ENCODE data around the gene CXCL14. TPM values are rescaled to one million over a fixed set of nuclear protein-coding genes. Genes with fewer than 3 reads are reported as not detected.

The CXCL14 gene
- total RNA-seq, 1 donor from 2014 or later: not detected

- H3K27ac Mint-ChIP-seq (ENCODE audit: unreplicated experiment): no peak overlapping the region
- TF ChIP-seq, protein P1, sequence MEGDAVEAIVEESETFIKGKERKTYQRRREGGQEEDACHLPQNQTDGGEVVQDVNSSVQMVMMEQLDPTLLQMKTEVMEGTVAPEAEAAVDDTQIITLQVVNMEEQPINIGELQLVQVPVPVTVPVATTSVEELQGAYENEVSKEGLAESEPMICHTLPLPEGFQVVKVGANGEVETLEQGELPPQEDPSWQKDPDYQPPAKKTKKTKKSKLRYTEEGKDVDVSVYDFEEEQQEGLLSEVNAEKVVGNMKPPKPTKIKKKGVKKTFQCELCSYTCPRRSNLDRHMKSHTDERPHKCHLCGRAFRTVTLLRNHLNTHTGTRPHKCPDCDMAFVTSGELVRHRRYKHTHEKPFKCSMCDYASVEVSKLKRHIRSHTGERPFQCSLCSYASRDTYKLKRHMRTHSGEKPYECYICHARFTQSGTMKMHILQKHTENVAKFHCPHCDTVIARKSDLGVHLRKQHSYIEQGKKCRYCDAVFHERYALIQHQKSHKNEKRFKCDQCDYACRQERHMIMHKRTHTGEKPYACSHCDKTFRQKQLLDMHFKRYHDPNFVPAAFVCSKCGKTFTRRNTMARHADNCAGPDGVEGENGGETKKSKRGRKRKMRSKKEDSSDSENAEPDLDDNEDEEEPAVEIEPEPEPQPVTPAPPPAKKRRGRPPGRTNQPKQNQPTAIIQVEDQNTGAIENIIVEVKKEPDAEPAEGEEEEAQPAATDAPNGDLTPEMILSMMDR (IDR thresholded peaks at IDR 0.05): no peak
- no peak for DNase-seq (ENCODE audit: low spot score)
- H3K36me3 Mint-ChIP-seq (ENCODE audit: low read depth): no peaks in the 10 kb centered on the region
- H3K27me3 Mint-ChIP-seq (ENCODE audit: low read depth): peaks cover 22% of the 10 kb centered on the region
- H3K4me3 Mint-ChIP-seq (ENCODE audit: unreplicated experiment): no peak overlapping the region
- H3K4me1 Mint-ChIP-seq (ENCODE audit: low read depth): no peaks in the 10 kb centered on the region
- peaks cover 16% of the 10 kb centered on the region for H3K9me3 Mint-ChIP-seq (ENCODE audit: low read depth)
These were observed 44.5 kb upstream of the CXCL14 start for GRCh38 chr5:135623186-135623715.

DNA sequence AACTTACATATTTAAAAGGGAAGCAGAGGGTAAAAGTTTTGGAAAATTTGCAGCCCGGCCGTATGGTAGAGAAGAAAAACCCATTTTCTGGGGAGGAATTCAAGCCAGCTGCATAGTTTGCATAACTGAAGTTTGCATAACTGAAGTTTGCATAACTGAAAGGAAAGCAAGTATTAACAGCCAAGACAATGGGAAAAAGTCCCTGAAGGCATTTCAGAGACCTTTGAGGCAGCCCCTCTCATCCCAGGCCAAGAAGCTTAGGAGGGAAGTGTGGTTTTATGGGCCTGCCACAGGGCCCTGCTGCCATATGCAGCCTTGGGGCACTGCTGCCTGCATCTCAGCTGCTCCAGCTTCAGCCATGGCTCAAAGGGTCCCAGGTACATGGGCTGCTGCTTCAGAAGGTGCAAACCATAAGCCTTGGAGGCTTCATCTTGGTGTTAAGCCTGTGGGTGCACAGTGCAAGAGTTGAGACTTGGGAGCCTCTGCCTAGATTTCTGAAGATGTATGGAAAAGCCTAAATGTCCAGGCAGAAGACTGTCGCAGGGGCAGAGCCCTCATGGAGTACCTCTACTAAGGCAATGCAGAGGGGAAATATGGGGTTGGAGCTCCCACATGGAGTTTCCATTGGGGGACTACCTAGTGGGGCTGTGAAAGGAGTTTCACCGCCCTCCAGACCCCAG is 36.9 kb upstream of the CXCL14 start:
- no peak overlapping the region for H3K4me3 Mint-ChIP-seq (ENCODE audit: unreplicated experiment)
- peaks cover 33% of the 10 kb centered on the region for H3K9me3 Mint-ChIP-seq (ENCODE audit: low read depth)
- no peaks in the 10 kb centered on the region for H3K4me1 Mint-ChIP-seq (ENCODE audit: low read depth)
- H3K36me3 Mint-ChIP-seq (ENCODE audit: low read depth): peaks cover 2% of the 10 kb centered on the region
- H3K27ac Mint-ChIP-seq (ENCODE audit: unreplicated experiment): no peak overlapping the region
- DNase-seq (ENCODE audit: low spot score): no peak
- TF ChIP-seq, protein P1 (IDR thresholded peaks at IDR 0.05): no peak
- H3K27me3 Mint-ChIP-seq (ENCODE audit: low read depth): peaks cover 49% of the 10 kb centered on the region

GRCh38 chr5:135615171-135615570 is 36.4 kb upstream of the CXCL14 start:
- no peak overlapping the region for H3K27ac Mint-ChIP-seq (ENCODE audit: unreplicated experiment)
- H3K4me1 Mint-ChIP-seq (ENCODE audit: low read depth): no peaks in the 10 kb centered on the region
- peaks cover 33% of the 10 kb centered on the region for H3K9me3 Mint-ChIP-seq (ENCODE audit: low read depth)
- peaks cover 2% of the 10 kb centered on the region for H3K36me3 Mint-ChIP-seq (ENCODE audit: low read depth)
- TF ChIP-seq, protein P1 (IDR thresholded peaks at IDR 0.05): no peak
- H3K4me3 Mint-ChIP-seq (ENCODE audit: unreplicated experiment): no peak overlapping the region
- H3K27me3 Mint-ChIP-seq (ENCODE audit: low read depth): peaks cover 52% of the 10 kb centered on the region
- no peak for DNase-seq (ENCODE audit: low spot score)

GRCh38 chr5:135609981-135610380 is 31.2 kb upstream of the CXCL14 start:
- no peak for DNase-seq (ENCODE audit: low spot score)
- Mint-ChIP-seq H3K4me3 (ENCODE audit: unreplicated experiment) (no peak overlapping the region), H3K27ac (ENCODE audit: unreplicated experiment) (no peak overlapping the region), H3K36me3 (ENCODE audit: low read depth) (no peaks in the 10 kb centered on the region), H3K9me3 (ENCODE audit: low read depth) (peaks cover 3% of the 10 kb centered on the region), H3K27me3 (ENCODE audit: low read depth) (peaks cover 64% of the 10 kb centered on the region), H3K4me1 (ENCODE audit: low read depth) (no peaks in the 10 kb centered on the region)
- TF ChIP-seq, protein P1 (IDR thresholded peaks at IDR 0.05): no peak

- no peak overlapping the region for H3K27ac Mint-ChIP-seq (ENCODE audit: unreplicated experiment)
- DNase-seq (ENCODE audit: low spot score): no peak
- H3K4me3 Mint-ChIP-seq (ENCODE audit: unreplicated experiment): no peak overlapping the region
- H3K36me3 Mint-ChIP-seq (ENCODE audit: low read depth): no peaks in the 10 kb centered on the region
- H3K4me1 Mint-ChIP-seq (ENCODE audit: low read depth): no peaks in the 10 kb centered on the region
- H3K9me3 Mint-ChIP-seq (ENCODE audit: low read depth): no peaks in the 10 kb centered on the region
- H3K27me3 Mint-ChIP-seq (ENCODE audit: low read depth): peaks cover 56% of the 10 kb centered on the region
- TF ChIP-seq, protein P1 (IDR thresholded peaks at IDR 0.05): no peak
These were observed 30.1 kb upstream of the CXCL14 start for GRCh38 chr5:135608761-135609443.

All from chondrocyte (in vitro differentiated cells).